Transverse colon (tissue), 4 donors: ENCODE data around the gene PRKCZ. TPM values are rescaled to one million over a fixed set of nuclear protein-coding genes. Genes with fewer than 3 reads are reported as not detected.

Experiments used
- DNase-seq: peaks from one replicate; pipeline ENCODE4 v3.0.0-alpha.2; 2019
- H3K27ac ChIP-seq, 4 donors: fragments of 200-600 bp; sonication (generic); 2 replicates each; pipeline ENCODE4 v1.5.1; 2016 to 2018; ENCODE audit warnings: inconsistent platforms in 4 of 4
- H3K27me3 ChIP-seq: fragments of 200-600 bp; sonication (generic); 2 replicates; pipeline ENCODE4 v1.5.1; 2017; ENCODE audit warnings: inconsistent platforms
- H3K36me3 ChIP-seq, 4 donors: fragments of 200-600 bp; sonication (generic); 2 replicates each; pipeline ENCODE4 v1.5.1; 2017 to 2019; ENCODE audit warnings: inconsistent platforms in 4 of 4
- H3K4me1 ChIP-seq, 4 donors: fragments of 200-600 bp; sonication (generic); 2 replicates each; pipeline ENCODE4 v1.5.1; 2017 to 2020; ENCODE audit warnings: inconsistent platforms in 4 of 4
- H3K4me3 ChIP-seq, 4 donors: fragments of 200-600 bp; sonication (generic); 1 replicate in 1 of 4; 2 replicates in 3 of 4; pipeline versions ENCODE4 v1.5.1 to v1.6.1; 2017 to 2019; ENCODE audit warnings: inconsistent platforms in 4 of 4
- H3K9me3 ChIP-seq, 2 donors: fragments of 200-600 bp; sonication (generic); 2 replicates each; pipeline ENCODE4 v1.5.1; 2017 to 2019; ENCODE audit warnings: inconsistent platforms in 2 of 2
- EP300 ChIP-seq: sonication (generic); formaldehyde crosslinking; IDR thresholded peaks from one replicate; pipeline ENCODE4 v1.6.1; 2017; ENCODE audit warnings: antibody characterized with exemption, low read depth
- POLR2A ChIP-seq: fragments of 450-650 bp; IDR thresholded peaks from one replicate; pipeline ENCODE4 v1.6.1; 2016; ENCODE audit warnings: antibody characterized with exemption, mild to moderate bottlenecking, moderate library complexity
- POLR2AphosphoS5 ChIP-seq, 3 donors: sonication (generic); formaldehyde crosslinking; IDR thresholded peaks; one replicate each; pipeline ENCODE4 v1.6.1; 2016; ENCODE audit warnings: antibody characterized with exemption in 3 of 3
- WGBS, 2 donors: methylation state at CpG; one replicate each; pipeline ENCODE4 v1.1.5; 2018; ENCODE audit warnings: low coverage in 1 of 2; 5-methylcytosine and 5-hydroxymethylcytosine counted together
- in situ Hi-C, 4 donors: fragments of 200-750 bp; cut with MboI; loops; one replicate each; pipeline versions ENCODE4 v1.15.0 to v1.15.1; 2017; ENCODE audit warnings: low sequenced_read_pairs in 3 of 4, low pct_ligation_motif_present in 1 of 4, low pct_unique_long_range_greater_than_20kb in 1 of 4
- intact Hi-C: fragments of 100-400 bp; cut with DNase I; formaldehyde crosslinking; loops from one replicate; pipeline ENCODE4 v1.15.1; 2023; ENCODE audit warnings: low total_unique reads
- total RNA-seq, 4 donors: library from RNA; depleted of rRNA; stranded (reverse); fragments of >200 nt; gene quantifications; one replicate each; pipeline ENCODE4 v1.1.0, GENCODE V29; 2016
- TF ChIP-seq, protein P1 (sequence below), 5 experiments: fragments of 200-600 bp in 3 of 5; fragments of 450-650 bp in 2 of 5; sonication (generic) in 3 of 5; IDR thresholded peaks; 1 replicate in 2 of 5; 2 replicates in 3 of 5; pipeline ENCODE4 v1.5.1; 2016 to 2017; ENCODE audit warnings: antibody characterized with exemption in 5 of 5, inconsistent platforms in 3 of 5, mild to moderate bottlenecking in 2 of 5, moderate library complexity in 1 of 5

The PRKCZ gene
- total RNA-seq, 4 donors from 2014 or later = 48.6 to 96.7 (median 54.4) TPM

DNA sequence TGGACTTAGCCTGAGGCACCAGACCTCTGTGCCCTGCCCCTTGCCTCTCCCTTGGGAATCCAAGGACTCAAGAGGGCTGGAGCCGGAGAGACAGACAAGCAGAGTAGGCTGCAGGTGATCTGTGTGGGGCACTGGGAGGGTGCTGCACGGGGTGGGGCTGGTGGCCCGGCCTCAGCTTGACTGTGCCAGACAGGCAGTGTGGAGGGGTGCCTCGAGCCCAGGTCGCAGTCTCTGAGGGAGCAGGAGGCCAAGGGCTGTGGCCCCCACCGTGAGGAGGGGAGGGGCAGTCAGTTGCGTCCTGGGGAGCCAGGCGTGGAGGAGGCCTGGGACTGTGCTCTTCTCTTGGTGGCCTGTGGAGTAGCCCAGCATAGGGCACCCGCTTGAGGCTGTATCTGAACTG is 27.0 kb upstream of the PRKCZ start:
- 67% methylated on average over 9 of the region's 9 CpGs; no CpG with 5 or more reads in 1 of the 2 donors for WGBS, 2 donors
- H3K27ac ChIP-seq = no peak overlapping the region
- H3K4me1 ChIP-seq = peaks cover 0 to 7% (median 4%) of the 10 kb centered on the region in 4 donors
- intact Hi-C loops (loop anchor here (10.0 kb wide), 1 partner anchor 68 kb away; no protein-coding TSS in a partner anchor), in situ Hi-C loops (no loop called here)
- TF ChIP-seq, protein P1, sequence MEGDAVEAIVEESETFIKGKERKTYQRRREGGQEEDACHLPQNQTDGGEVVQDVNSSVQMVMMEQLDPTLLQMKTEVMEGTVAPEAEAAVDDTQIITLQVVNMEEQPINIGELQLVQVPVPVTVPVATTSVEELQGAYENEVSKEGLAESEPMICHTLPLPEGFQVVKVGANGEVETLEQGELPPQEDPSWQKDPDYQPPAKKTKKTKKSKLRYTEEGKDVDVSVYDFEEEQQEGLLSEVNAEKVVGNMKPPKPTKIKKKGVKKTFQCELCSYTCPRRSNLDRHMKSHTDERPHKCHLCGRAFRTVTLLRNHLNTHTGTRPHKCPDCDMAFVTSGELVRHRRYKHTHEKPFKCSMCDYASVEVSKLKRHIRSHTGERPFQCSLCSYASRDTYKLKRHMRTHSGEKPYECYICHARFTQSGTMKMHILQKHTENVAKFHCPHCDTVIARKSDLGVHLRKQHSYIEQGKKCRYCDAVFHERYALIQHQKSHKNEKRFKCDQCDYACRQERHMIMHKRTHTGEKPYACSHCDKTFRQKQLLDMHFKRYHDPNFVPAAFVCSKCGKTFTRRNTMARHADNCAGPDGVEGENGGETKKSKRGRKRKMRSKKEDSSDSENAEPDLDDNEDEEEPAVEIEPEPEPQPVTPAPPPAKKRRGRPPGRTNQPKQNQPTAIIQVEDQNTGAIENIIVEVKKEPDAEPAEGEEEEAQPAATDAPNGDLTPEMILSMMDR (IDR thresholded peaks at IDR 0.05) = no peak
- TF ChIP-seq EP300 (no peak), POLR2A (no peak), POLR2AphosphoS5 (IDR thresholded peaks at IDR 0.05) (no peak)
- no peaks in the 10 kb centered on the region for H3K9me3 ChIP-seq
- peaks cover 66% of the 10 kb centered on the region for H3K27me3 ChIP-seq
- no peak for DNase-seq
- H3K4me3 ChIP-seq = no peak overlapping the region
- no peaks in the 10 kb centered on the region for H3K36me3 ChIP-seq

DNA sequence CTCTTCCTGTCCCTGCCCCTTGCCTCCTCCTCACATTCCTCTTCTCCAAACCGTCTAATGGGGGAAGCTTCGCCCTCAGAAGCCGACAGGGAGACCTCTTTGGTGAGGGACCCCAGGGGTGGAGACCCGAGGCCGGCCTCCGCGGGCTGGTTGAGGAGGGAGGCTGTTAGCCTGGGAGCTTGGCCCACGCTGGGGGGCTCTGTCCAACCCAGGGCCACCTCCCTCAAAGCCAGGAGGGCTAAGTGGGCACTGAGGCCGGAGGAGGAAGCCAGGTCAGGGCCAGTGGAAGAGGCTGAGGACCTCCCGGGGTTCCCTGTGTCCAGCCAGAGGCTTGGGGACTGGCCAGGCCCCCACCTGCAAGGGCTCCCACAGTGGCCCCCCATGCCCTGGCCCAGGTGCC is 25.8 kb upstream of the PRKCZ start:
- Histone ChIP-seq H3K36me3 (no peaks in the 10 kb centered on the region), H3K4me3 (no peak overlapping the region), H3K4me1 (peaks cover 0 to 5% (median 4%) of the 10 kb centered on the region in 4 donors), H3K9me3 (no peaks in the 10 kb centered on the region), H3K27me3 (peaks cover 55% of the 10 kb centered on the region), H3K27ac (no peak overlapping the region)
- DNase-seq = no peak
- no peak for TF ChIP-seq POLR2A
- TF ChIP-seq EP300 = no peak
- TF ChIP-seq, protein P1 (IDR thresholded peaks at IDR 0.05) = no peak
- no peak for TF ChIP-seq POLR2AphosphoS5 (IDR thresholded peaks at IDR 0.05)
- in situ Hi-C loops = no loop called here
- 94% methylated on average over 8 of the region's 10 CpGs; no CpG with 5 or more reads in 1 of the 2 donors for WGBS, 2 donors
- intact Hi-C loops = loop anchor here (10.0 kb wide), 1 partner anchor 70 kb away; no protein-coding TSS in a partner anchor

DNA sequence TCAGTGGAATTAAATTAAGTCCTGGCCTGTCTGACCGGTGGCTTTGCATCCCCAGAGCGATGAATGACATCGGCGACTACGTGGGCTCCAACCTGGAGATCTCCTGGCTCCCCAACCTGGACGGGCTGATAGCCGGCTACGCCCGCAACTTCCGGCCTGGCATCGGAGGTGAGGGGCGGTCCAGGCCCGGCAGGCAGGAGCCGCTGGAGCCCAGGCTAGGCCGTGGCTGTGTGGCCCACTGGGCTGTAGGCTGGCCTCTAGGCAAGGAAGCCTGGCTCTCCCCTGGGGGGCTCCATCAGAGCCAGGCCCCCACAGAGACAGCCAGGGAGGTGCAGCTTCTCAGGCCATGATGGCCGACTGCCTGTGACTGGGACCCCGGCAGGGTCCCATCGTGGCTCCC is 25.3 kb upstream of the PRKCZ start:
- in situ Hi-C loops (no loop called here), intact Hi-C loops (loop anchor here (10.0 kb wide), 1 partner anchor 70 kb away; no protein-coding TSS in a partner anchor)
- 83% methylated on average over 9 of the region's 18 CpGs; no CpG with 5 or more reads in 1 of the 2 donors for WGBS, 2 donors
- H3K9me3 ChIP-seq = no peaks in the 10 kb centered on the region
- TF ChIP-seq EP300 = no peak
- TF ChIP-seq, protein P1 (IDR thresholded peaks at IDR 0.05) = no peak
- TF ChIP-seq POLR2AphosphoS5 (IDR thresholded peaks at IDR 0.05) = no peak
- TF ChIP-seq POLR2A = no peak
- no peaks in the 10 kb centered on the region for H3K36me3 ChIP-seq
- H3K4me1 ChIP-seq = peaks cover 0 to under 1% (median 0%) of the 10 kb centered on the region in 4 donors
- no peak for DNase-seq
- H3K27ac ChIP-seq = no peak overlapping the region
- peaks cover 51% of the 10 kb centered on the region for H3K27me3 ChIP-seq
- H3K4me3 ChIP-seq = no peak overlapping the region

DNA sequence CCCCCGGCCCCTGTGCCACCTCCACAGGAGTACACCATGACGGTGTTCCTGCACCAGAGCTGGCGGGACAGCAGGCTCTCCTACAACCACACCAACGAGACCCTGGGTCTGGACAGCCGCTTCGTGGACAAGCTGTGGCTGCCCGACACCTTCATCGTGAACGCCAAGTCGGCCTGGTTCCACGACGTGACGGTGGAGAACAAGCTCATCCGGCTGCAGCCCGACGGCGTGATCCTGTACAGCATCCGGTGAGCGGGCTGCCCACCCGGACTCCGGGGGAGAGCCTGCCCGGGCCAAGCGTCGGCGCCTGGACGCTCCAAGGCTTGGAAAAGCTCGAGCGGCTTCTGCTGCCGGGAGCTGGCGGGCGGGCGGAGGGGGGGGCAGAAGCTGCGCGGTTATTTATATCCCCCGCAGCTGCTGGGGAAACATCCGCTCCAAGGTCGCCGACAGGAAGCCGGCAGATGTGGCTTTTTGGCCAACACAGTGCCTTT is 24.7 kb upstream of the PRKCZ start:
- no peak for TF ChIP-seq EP300
- TF ChIP-seq, protein P1 (IDR thresholded peaks at IDR 0.05) = no peak
- in situ Hi-C loops = no loop called here
- peak overlapping the region in 1 of 4 donors; percentile 12 for H3K27ac ChIP-seq
- peak overlapping the region in 1 of 4 donors; percentile 3 for H3K4me3 ChIP-seq
- H3K9me3 ChIP-seq = no peaks in the 10 kb centered on the region
- H3K4me1 ChIP-seq = no peaks in the 10 kb centered on the region
- no peaks in the 10 kb centered on the region for H3K36me3 ChIP-seq
- intact Hi-C loops = loop anchor here (10.0 kb wide), 1 partner anchor 71 kb away; no protein-coding TSS in a partner anchor
- H3K27me3 ChIP-seq = peaks cover 44% of the 10 kb centered on the region
- DNase-seq = peak; percentile 27
- 62% methylated on average over 20 of the region's 39 CpGs; no CpG with 5 or more reads in 1 of the 2 donors for WGBS, 2 donors
